Putamen (tissue), 1 donor: Measurements from ENCODE around the gene PYGM.

Source experiments
- DNase-seq: peaks from one replicate; pipeline ENCODE4 v3.0.0-alpha.2; 2016; ENCODE audit warnings: low spot score

Gene PYGM

DNA sequence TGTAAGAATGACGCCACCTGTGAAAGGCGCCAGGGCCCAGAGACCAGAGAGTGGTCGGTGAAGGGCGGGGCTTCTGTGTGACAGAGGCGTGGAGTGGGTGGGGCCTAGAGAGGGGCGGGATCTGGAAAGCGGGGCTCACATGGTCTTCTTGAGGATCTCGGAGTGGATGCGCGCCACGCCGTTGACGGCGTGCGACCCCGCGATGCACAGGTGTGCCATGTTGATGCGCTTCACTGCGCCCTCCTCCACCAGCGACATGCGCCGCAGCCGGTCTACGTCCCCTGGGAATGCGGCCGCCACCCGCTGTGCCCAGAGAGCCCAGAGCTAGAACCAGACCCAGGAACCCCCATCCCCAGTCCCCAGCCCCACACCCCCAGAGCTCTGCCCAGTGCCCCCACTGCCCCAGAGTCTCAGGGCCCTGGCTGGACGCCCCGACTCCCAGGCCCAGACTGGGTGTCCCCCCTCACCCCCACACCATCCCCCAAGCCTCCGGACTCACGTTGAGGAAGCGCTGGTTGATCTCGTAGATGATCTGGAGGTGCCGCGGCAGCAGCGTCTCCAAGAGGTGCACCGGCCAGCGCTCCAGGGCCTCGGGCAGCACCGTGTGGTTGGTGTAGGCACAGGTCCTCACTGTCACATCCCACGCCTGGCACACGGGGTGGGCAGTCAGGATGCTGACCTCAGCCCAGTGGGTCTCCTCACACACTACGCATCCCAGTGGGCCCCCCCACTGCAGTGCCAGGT lies 6.2 kb downstream of the PYGM start:
- DNase-seq: no peak

DNA sequence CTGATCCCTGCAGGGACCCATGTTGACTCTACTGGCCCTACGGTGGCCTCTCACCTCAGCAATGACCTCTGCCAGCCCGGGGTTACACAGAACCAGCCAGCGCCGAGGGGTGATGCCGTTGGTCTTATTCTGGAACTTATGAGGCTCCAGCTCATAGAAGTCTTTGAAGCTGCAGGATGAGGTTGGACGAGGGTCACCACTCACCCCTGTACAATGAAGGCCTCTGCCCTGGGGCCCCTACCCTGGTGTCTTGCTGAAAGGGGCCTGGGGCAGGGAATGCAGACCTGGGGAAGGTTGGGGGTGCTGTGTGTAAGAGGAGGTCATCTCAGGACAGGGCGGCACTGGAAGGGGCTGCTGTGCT lies 6.8 kb downstream of the PYGM start:
- DNase-seq: no peak

DNA sequence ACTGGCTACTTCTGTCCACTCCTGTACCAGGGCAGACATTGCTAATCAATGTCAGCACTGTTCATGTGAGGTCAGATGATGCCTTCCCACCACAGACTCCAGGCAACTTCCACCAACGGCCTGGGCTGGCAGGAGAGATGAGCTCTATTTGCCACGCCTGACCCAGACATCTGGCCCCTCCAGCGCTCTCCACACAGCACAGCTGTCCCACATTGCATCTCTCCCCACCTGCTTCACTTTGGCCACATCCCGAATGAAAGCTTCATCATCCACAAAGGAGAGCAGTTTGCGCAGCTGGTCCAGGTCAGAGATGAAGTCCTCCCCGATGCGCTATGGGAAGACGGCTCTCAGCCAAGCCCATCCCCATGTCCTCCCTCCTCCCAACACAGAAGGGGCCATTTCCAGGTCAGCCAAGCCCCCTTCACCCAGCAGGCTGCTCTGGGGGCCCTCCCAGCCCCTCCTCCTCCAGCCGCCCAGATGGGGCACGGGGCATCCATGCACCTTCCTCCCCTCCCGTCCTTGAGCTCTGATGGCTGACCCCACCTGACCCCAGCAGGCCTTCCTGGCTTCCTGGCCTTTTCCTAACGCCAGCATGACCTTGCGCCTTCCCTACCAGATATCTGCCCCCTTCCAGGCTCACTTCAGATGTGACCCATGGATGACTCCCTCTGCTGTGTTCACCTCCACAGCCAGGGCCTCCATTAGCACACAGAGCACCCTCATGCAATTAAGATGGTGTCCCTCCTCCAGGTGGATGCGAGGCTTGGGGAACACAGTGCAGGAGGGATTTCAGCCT lies 7.4 kb downstream of the PYGM start:
- DNase-seq: no peak

DNA sequence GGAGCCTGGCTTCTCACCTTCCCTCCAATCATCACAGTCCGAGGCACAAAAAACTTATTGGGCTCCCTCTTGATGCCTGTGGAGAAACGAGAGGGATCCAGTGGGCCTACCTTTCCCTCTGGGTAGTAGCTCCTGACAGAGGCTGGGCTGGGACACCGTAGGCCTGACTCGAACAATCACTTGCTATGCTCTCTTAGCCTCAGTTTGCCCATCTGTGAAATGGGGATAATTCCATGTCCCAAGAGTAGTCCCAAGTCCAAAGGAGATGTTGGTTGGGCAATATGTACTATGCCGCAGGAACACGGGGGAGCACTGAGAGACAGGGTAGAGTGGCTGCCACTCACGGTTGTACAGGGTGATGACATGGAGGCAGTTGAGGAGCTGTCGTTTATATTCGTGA lies 8.2 kb downstream of the PYGM start:
- DNase-seq: no peak

DNA sequence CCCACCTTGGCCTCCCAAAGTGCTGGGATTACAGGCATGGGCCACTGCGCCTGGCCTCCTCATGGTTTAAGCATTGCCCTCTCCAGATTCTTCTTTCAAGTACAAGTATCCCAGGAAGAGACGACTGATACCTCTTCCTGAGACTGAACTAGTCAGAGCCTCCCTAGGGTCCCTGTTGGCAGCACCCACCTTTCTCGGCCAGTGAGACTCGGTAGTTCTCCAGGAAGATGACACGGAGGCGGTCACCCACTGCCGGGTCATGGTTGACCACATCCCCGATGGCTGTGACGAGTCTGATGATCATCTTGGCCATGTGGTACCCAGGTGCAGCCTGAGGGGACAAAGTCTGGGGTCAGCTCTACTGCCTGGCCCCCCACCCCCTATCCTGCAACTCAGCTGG lies 8.6 kb downstream of the PYGM start:
- DNase-seq: no peak

DNA sequence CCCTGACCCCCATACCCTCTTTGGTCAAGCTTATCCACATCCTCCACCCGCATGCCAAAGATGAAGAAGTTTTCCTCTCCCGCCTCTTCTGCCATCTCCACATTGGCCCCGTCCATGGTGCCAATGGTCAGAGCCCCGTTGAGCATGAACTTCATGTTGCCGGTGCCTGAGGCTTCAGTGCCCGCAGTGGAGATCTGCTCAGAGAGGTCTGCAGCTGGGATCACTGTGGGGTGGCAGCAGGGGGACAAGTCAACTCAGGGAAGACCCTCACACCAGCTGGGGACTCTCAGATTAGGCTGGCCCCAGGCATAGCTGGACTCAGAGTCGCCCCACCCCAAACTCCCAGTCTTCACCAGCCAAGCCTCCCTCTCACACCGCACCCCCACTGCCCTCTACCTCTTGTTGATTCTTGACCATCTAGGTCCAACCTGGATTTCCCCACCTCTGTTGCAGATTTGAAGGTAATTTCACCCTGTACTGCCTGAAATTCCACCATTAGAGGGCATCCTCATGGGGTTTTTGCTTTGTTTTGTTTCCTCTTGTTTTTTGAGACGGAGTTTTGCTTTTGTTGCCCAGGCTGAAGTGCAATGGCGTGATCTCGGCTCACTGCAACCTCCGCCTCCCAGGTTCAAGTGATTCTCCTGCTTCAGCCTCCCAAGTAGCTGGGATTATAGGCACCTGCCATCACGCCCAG lies 9.3 kb downstream of the PYGM start:
- DNase-seq: no peak

DNA sequence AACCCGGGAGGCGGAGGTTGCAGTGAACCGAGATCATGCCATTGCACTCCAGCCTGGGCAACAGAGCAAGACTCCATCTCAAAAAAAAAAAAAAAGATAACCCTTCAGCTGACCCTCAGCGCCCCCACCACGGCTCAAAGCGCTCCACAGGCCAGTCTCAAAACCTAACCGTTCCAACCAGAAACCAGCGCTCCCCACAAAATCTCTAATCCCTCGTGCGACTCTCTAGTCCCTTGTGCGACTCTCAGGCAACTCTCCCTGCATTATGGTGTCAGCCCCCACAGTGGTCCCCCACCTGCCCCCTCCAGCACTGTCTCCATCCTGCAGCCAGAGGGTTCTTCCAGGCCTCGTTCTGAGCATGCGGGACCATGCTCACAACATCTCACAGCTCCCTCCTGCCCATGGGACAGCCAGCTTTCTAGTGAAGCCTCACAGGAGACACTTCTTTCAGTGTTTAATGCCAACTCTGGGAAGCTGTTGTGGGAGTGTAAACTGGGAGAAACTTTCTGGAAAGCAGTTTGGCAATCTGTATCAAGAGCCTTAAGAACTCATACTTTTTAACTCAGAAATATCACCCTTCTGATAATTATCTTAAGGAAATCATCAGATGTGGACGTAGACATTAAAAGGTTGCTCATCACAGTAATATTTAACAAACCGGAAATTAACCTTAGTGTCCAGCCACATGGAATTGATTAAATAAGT lies 11.7 kb downstream of the PYGM start:
- no peak for DNase-seq

DNA sequence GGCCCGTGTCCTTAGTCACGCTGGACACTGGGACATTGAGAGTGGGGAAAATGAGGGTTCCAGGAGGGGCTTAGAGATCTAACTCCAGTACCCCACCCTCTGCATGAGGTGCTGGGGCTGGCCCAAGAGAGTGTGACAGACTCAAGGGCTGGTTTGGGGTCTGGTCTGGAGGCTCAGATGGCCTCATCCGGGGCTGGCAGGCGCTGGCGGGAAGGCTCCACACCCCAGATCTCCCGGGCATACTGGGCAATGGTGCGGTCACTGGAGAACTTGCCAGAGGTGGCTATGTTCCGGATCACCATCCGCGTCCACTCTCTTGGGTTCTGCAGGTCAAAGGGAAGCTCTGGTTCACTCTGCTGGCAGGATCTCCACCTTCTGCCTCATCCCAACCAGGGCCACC lies 13.3 kb downstream of the PYGM start:
- no peak for DNase-seq

DNA sequence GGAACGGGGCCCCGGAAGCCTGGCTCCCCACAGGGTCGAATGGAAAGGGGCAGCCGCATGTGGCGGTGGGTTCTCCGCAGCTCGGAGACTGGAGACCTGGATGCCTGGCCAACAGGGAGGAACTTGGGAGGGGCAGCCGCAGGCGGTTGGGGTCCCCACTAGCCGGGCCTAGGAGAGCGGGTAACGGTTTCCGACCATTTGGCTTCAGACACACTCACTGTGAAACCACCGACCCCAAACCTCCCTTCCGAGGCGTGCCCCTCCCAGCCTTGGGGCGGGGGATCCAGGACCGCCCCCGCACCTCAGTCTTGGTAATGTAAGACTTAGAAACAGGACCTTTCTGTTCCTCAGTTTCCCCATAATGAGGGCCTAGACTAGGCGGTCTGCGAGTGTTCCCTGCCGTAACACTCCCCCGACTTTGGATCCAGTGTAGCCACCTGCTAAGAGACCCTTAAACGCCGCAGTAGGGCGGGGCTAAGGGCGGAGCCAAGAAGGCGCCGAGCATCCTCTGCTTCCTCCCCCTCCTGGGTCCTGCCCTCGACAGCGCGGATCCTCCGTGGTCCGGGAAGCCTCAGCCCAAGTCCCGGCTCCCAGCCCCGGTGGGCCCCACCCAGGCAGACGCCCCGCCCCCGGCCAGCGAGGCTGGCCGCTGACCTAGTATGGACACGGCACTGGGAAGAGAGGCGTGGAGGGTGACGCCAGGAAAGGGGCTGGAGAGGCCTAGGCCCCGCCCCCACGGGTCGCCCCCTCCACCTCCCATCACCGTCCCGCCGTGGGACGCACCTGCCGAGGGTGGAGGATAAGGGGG lies 14.0 kb downstream of the PYGM start:
- DNase-seq: no peak

DNA sequence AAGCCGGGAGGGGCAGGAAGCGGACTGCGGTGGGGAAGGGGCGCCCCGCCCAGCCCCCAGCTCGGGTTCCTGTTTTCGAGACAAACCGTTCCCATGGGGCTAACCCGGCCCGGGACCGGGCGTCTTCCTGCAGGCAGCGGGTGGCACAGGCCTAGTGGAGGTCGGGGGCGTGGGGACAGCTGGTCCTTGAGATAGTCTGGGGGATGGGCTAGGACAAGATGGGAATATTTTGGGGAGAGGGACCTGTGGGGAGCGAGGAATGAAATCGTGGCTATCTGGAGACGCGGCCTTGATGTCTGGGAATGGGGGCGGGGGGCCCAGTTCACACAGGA lies 14.6 kb downstream of the PYGM start:
- no peak for DNase-seq

DNA sequence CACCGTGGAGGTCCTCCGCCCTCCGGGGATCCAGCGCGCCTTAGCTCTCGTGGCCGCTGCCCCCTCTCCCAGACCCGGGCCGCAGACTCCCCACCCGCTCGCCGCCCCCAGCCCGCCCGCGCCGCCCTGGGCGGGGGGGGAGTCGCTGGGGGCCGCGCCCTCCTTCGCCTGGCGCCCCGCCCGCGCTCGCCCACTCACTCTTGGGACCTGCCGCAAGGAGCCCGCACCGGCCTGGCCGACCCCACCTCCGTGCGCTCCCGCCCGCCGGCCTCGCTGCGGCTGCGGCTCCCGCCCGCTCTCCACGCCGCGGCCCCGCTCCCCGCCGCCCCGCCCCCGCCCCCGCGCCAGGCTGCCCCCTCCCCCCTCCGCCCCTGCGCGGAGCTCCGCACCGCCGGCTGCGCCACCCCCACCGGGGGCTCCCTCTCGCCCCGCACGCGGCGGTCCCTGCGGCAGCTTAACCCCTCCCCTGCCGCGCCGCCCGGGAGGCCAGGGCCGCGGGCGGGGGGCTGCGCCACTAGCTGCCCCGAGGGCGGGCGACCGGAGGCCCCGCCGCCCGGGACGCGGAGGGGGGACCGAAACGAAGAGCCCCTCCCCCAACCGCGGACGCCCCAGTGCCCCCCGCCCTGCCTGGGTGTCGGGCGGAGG lies 15.1 kb downstream of the PYGM start:
- DNase-seq: no peak

DNA sequence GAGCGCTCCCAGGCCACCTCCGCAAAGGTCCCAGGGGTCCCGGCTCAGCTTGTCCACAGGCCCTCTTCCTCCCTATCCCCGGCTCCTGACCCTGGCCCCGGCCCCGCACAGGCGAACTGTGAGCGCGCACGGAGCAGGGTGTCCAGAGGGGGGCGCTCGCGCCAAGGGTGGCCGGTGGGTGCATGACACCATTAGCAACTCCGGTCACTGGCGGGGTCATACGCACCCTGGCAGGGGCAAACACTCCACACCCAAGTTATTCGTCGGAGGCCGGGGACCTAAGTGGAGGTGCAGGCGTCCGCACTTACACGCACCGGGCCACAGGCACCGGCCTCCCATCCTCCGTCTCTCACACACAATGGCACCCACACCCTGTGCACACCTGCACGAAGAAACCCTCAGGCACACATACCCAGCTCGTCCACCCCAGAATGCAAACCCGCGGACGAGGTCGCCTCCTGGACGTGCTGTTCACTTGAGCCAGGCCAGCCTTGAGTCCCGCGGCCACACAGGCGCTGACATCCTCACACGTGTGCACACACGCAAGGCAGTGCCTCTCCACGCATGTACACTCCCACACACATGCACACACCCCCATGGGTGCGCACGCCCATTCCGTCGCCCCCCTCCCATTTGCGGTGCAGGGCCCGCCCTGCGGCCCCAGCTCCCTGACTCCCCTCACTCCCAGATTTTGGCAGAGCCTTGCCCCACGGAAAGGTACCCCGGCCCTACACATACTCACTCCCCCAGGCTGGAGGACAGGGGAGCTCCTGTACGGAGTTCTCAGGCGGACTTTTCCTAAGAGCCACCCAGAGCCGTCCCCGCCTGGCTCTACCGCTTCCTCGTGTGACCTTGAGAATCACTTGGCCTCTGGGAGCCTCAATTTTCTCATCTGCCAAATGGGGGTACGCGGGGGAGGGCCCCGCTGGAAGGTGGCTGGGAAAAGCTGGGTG lies 15.9 kb downstream of the PYGM start, which contains the start of gene RASGRP2:
RASGRP2 (minus strand) TSS at position 552 of the 953 bp plus-strand sequence. CDS start 1,276 bp downstream, outside the sequence.
- no peak for DNase-seq

DNA sequence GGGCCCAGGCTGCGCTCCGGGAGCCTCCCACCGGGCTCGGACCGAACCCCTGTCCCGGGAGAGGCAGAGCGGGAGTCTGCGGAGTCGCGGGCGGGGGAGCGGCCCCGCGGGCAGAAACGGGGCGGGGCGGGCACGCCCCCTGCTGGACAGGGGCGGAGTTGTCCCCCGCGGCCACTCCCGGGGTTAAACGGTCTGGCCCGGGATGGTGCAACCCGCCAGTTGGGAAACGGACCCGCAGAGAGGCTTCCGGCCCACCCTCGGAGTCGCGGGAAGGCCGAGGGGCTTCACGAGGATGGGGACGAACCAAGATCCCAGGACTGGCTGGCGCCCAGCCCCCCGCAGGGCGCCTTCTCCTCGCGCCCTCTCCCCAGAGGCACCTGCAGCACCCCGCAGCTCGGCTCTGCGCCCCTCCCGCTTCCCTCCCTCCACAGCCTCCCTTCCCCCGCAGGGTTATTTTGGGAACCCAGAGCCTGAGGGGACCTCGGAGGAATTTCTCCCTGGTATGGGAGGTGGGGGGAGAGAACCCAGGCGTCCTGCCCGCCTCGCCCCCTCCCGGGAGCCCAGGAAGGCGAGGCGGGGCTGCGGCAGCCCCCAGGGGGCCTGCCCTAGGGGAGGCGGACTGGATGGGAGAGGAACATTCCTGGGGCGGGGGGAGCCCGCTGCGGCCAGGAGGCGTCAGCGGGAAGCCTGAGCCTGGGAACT lies 16.7 kb downstream of the PYGM start:
- peak; percentile 73 for DNase-seq

DNA sequence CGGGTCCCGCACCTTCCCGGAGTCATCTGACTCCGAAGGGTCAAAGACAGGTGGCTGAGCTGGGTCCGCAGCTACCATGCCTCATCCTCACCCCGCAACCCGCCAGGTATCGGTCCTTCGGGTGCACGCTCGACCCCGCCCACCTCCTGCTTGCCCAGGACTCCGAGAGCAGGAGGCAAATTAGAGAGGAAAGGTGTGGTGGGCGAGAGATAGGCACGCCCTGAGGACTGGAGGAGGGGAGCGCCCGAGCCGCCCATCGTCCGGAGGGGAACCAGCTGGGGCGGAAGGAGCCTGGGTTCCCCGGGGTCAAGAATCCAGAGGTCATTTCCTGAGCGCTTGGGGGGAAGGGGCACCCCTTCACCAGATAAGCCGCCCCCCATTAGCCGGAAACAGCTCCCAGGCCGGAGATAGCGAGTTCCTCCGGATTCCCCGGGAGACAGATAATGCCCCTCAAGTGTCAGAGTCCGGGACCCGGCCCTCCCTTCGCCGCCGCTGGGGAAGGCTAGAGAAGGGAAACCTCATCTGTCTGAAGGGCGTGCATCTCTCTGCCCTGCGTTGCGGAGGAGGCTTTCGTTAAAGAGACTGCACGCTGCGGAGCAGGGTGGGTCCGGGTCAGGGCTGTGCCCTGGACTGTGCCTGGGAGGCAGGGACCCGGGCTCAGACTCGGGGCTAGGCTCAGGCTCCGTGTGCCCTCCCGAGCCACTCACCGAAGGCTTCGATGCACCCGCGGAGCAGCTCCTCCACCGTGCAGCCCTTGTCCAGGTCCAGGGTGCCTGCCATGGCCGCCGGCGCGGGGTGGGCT lies 17.5 kb downstream of the PYGM start:
- no peak for DNase-seq

DNA sequence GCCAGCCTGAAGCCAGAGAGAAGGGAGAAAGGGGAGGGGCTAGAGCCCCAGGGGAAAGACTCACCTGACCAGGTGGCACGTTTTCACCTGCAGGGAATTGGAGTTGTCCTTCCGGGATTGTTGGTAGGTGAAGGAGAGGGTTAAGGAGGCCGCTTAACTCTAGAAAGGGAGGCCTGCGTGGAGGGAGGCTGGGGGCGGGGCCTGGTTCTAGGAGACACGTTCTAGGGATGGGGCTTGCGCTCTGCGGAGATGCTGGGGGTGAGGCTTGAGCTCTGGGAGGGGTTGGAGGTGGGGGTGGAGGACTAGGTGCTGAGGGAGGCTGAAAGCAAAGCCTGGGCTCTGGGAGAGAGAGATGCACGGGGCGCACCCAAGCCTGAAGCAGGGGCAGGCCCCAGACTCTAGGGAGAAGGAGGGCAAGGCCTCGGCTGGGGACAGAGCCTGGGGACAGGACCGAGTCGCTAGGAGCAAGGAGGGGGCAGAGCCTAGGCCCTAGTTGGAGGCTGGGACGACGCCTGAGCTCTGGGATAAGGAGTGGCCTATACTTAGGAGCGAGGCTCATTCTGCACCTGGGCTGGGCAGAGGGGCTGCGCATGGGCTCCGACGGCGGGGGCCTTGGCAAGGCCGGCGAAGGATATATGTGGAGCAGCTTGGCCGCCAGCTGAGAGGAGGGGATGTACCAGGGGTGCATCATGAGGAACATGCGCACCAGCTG lies 18.2 kb downstream of the PYGM start:
- DNase-seq: no peak

DNA sequence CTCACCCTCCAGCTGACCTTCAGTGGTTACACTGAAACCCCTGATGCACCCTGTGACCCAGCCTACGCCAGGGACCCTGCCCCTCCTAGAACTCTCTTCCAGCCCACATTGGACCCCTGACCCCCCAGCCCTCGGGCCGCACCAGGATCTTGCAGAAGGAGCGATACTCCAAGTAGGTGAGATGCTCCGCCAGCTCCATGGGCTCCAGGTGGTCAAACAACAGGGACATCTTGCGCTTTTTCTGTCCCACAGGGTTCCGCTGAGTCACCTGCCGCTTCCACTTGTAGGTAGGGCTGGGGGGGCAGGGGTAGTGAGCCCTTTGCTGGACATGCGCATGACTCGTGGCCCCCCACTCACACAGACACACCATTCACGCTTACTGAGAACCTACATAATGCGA lies 19.9 kb downstream of the PYGM start:
- DNase-seq: no peak

DNA sequence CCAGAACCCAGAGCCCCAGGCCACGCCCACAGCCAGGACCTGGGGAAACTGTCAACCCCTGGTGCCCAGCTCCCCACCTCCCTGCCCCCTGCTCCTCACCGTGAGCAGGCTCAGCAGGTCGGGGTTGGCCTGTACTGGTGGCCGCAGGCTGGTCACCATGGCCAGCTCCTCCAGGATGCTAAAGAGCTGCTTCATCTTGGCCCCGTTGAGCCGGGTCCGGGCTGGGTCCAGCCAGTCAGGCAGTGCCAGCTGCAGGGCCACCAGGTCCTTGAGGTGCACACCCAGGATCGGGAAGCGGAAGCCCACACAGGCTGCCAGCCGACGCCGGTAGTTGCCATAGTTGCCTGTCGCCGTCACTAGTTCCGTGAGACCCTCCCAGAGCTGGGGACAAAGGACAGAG lies 23.1 kb downstream of the PYGM start:
- no peak for DNase-seq

DNA sequence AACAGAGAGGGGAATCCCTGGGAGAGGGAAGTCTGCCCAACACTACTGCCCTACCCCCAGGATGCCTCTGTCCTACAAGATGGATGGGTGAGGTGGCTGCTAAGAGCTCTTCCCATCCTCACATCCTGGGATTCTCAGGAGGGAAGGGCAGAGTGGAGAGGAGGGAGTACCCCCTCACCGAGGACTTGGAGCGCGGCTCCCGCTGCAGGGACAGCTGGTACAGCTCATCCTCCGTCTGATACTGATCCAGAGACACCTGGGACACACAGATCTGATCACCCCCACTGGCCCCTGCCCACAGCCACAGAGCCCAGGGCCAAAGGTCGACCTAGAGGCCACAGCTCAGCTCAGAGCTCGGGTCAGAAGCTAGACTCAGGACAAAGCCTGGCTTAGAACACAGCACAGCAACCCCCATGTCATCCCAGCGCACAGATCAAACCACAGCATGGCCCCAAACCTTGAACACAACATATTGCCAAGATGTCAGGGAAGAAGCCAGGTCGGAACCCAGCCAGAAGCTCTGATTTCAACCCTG lies 24.0 kb downstream of the PYGM start:
- no peak for DNase-seq
